ENCODE measurements around the gene TMEM41B. TPM values are rescaled to one million over a fixed set of nuclear protein-coding genes. Genes with fewer than 3 reads are reported as not detected.
"Not testable (repeated sequence)": the region's sequence is repeated elsewhere in the genome, so short reads cannot be mapped to it uniquely, and the experiment has no call there.

TMEM41B gene, protein sequence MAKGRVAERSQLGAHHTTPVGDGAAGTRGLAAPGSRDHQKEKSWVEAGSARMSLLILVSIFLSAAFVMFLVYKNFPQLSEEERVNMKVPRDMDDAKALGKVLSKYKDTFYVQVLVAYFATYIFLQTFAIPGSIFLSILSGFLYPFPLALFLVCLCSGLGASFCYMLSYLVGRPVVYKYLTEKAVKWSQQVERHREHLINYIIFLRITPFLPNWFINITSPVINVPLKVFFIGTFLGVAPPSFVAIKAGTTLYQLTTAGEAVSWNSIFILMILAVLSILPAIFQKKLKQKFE
- total RNA-seq (2014; rRNA removed; shearing (Covaris generic)) = 106 and 108 TPM in 2 replicates

DNA sequence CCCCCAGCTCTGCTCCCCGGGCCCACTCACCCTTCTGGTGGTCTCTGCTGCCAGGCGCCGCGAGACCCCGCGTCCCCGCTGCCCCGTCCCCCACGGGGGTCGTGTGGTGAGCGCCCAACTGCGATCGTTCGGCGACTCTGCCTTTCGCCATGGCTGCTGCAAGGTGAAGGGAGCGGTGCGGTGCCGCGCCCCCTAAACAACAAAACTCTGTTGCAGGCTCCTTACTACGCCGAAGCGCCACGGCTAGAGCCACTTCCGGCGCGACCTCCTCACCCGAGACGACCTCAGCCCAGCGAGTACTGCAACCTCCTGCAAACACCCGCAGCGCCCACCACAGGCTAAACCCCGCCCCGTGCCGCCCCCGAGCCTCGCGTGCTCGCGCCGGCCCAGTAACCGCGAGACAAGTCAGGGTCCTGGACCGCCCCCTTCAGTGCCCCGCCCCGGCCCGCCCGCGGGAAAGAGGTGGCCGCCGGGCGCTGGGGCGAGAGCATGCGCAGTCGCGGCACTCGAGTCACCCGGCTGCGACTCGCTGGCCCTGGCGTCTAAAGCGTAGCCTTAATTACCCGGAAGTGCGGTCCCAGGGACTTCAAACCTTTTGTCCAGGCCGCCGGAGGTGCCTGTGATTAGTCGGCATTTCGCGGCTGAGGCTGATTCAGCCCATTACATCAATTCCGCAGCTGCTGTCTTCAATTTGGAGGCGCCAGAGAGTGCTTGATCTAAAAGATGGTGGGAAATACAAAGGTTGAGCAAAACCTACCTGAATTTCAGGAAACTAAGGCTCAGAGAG lies at the start of gene TMEM41B:
TSS of gene TMEM41B (minus strand) at position 303 of the 787 bp plus-strand sequence. CDS start at position 151, 152 bp downstream.
- peak; percentile 99 for DNase-seq (ENCODE audit: low spot score)

DNA sequence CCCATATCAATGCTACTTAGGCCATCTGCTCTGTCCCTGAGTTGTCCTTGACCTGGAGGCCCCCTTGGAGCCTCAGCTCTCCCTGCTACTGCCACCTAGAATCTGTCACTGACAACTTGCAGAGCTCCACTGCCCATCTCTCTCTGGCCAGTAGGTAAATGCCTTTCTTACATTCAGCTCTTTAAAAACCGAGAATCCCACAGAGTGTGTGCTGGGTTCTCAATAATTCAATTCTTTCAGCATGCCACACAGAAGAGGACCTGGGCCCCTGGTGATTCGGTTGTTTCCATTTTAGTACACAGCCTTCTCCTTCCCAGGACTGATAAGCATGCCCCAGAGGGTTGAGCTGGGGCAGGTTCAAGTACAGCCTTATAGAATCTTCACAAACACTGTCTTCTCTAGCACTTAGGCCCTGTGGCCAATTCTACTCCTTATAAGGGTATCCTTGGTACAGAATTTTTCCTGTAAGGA lies 48.0 kb upstream of the TMEM41B start:
- DNase-seq (ENCODE audit: low spot score) = peak; percentile 35

DNA sequence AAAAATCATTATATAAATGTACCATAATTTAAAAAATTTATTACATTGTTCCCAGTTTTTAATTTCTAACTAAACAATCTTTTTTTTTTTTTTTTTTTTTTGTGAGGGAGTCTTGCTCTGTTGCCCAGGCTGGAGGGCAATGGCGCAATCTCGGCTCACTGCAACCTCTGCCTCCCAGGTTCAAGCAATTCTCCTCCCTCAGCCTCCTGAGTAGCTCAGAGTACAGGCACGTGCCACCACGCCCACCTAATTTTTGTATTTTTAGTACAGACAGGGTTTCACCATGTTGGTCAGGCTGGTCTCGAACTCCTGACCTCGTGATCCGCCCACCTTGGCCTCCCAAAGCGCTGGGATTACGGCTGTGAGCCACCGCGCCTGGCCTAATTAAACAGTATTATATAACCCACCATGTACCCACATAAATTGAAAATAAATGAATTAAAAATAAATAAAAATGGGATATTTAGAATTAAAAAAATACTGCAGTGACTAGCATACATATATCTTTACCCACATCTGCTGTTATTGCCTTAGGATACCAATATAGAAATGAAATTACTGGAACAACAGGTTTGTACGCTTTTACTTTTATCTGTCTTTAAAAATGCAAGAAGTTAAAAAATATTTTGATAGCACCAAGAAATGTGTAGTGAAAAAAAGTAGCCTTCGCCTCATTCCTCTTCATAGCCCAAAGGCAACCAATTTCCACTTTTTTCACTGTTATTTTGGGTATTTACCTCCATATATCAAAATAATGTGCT lies 46.6 kb upstream of the TMEM41B start:
- DNase-seq (ENCODE audit: low spot score) = not testable (repeated sequence)

DNA sequence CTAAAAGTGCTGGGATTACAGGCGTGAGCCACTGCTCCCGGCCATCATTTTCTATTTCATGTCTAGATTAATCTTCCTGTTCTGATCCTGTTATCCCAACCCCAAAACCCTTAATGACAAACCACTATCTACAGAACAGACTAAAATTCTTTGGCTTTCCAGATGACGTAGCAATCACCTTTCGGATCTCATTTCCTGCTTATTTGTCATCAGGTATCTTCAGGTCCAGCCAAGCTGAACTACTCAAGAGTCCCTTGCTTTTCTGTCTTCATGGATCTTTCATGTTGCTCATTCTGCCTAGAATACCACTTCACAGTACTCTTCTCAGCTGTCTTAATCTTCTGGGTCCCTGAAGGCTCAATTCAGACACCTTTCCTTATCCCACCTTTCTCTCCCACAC lies 42.6 kb upstream of the TMEM41B start:
- no peak for DNase-seq (ENCODE audit: low spot score)

DNA sequence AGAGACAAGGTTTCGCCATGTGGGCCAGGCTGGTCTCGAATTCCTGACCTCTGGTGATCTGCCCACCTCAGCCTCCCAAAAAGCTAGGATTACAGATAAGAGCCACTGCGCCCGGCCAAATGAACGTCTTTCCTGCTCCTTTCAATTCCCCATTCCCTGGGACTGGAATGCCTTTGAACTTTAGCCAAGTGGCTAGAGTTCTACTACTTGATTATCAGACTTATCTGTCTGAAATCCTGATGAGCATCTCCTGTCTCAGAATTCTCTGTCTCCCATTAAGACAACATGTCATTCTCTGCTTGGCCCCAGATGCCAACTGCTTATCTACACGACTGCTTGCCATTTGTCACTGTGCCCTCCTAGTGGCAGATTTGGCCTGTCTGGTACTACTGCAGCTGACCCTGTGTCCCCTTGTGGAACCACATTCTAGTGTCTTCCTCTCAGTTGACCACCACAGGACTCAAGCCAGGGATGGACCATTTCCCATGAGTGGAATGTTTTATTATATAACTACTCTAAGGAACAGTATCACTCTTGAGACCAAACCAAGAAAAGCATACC lies 37.0 kb upstream of the TMEM41B start:
- no peak for DNase-seq (ENCODE audit: low spot score)

DNA sequence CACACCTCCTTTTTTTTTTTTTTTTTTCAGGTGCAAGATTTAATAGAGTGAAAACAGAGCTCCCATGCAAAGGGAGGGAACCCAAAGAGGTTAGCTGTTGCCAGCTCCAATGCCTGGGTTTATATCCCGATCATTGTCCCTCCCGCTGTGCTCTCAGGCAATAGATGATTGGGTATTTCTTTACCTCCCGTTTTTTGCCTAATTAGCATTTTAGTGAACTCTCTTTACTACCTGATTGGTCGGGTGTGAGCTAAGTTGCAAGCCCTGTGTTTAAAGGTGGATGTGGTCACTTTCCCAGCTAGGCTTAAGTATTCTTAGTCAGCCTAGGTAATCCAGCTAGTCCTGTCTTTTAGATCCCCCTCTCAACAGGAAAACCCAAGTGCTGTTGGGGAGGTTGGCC lies 33.4 kb upstream of the TMEM41B start:
- DNase-seq (ENCODE audit: low spot score) = not testable (repeated sequence)

DNA sequence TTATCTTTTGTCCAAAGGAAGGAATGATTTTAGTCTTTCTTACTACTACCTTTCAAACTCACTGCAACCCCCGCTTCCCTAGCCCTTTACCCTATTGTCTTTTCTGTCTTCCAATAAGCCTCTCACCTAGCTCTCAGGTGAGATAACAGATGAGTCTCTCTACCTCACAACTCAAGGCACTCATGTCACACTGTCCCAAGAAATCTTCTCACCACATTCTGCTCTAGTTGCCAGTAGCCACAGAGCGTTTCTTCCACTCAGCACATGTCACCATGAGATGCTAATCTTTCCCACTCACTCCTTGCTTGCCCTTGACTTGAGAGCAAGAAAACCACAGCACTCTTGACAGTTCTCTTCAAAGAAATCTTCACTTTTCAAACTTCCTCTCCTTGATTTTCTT lies 32.7 kb upstream of the TMEM41B start:
- no peak for DNase-seq (ENCODE audit: low spot score)

DNA sequence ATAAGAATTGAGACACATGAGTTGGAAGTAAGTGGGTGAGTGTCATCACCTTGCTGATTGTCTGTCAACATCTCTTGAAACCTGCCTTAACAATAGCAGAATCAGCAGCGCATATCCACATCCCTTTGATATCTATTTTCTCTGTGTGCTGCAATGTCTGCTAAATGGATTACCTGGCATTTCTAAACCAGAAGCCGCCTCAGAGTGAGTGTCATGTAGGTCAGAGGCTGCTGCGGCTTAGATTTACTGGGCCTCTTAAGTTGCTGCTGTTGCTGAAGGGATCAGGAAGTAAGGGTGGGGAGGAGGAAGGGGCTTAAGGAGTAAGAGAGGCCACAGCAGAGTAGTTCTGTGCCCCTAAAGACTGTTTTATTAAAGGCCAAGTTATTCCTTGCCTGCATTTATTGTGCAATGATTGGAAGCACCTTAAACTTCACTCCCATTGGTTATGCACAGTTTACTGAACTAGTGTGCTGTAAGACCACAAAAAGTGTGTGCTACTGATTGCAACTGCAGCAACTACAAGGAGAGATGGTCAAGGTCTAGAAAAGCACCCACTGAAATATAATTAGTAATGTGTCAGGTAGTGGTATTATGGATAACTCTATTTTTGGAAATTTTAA lies 29.8 kb upstream of the TMEM41B start:
- no peak for DNase-seq (ENCODE audit: low spot score)

DNA sequence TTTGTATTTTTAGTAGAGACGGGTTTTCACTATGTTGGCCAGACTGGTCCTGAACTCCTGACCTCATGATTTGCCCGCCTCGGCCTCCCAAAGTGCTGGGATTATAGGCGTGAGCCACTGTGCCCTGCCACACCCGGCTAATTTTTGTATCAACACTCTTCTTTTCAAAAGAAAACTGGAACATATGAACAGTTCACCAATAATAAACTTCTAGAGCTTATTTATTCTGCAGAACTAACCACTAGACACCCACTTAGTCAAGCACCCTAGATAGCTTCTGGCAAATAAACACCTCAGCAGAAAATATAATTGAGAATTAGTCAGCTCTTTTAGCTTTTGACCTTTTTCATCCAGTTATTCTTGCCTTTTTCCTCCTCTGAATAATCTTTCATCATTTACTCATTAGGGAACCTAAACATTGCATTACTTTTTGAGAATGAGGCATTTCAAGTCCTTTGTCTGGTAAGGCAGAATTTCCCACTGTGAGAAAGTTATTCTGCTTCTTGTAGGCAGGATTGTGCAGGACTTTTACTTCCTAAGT lies 27.3 kb upstream of the TMEM41B start:
- no peak for DNase-seq (ENCODE audit: low spot score)

DNA sequence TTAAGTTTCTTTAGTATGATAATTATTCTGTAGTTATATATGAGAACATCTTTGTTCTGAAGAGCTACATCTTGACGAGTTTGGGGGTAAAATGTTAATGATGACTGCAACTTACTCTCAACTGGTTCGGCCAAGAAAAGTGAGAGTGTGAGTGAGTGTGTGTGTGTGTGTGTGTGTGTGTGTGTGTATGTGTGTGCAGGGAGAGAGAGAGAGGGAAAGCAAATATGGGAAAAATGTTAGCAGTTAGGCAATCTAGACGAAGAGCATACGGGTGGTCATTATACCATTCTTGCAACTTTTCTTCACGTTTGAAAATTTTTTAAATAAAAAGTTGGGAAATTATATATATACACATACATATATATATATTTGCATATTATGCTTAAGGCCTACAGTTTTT lies 18.3 kb upstream of the TMEM41B start:
- no peak for DNase-seq (ENCODE audit: low spot score)

DNA sequence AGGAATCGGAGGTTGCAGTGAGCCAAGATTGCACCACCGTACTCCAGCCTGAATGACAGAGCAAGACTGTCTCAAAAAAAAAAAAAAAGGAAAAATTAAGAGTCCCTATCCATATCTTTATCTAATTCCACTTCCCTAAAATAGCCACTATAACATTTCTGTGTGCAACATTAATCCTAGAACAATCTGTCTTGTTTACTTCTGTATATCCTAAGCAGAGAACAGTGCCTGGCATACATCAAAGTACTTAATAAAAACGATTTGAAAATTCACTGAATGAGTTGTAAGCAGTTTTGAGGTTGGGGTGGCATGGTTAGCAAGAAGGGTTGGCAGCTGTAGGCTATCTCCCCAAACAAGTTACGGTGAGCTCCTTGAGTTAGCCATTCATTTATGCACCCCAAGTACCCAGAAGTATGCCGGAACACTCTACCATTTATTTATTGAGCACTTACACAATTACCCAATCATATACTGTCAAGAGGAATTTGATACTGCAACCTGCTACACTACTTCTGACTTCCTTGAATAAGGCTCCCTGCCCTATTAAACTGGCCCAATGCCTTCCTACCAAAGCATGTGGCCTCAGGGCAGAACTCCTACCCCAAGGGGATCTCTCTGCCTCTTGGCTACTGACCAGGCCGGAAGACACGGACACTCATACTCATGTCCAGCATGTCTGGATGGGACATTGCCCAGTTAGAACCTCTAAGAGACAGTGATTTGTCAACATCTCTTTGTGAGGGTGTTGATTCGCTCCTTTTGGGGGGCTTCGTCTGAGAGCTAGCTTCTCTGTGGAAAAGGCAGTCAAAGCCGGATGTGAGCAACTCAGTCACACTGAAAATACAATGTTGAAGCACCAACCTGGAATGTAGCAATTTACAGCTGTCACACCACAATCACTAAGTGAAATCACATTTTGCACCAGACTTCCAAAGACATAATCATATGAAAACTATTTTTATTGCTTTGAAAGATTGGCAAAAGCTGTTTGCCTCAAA lies 16.3 kb upstream of the TMEM41B start:
- DNase-seq (ENCODE audit: low spot score) = no peak

DNA sequence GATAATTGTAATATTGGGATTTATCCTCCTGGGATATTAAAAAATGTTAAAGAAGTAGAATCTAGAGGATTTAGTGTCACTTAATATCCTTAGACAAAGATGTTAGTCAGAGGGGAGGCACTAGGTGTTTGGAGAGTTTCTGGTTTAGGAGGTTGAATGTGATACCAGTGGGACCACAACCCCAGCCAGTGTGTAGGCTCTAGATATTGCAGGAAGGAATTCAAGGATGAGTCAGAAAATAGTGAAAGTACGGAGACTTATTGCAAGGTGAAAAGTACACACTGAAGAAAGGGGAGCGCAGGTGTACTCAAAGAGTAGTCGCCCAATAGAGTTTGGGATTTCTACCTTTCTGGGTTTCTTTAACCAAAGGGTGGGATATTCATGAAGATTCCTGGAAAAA lies 5.7 kb upstream of the TMEM41B start:
- no peak for DNase-seq (ENCODE audit: low spot score)

DNA sequence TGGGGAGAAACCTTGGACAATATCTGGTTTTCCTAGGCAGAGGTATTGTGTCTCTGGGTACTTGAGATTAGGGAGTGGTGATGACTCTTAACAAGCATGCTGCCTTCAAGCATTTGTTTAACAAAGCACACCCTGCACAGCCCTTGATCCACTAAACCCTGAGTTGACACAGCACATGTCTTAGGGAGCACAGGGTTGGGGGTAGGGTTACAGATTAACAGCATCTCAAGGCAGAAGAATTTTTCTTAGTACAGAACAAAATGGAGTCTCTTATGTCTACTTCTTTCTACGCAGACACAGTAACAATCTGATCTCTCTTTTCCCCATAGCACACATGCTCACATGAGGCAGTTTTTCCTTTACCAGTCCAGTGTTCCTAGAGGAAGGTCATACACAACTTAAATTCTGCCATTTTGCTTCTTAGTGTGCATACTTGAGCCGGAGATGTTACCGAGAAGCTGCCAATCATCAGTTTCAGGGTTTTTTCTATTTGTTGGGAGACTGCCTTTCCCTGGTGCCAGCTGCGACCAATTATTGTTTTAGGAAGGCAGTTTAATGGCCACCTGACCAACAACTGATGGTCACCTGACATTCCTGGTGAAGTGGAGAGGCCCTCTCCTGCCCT lies 5.1 kb upstream of the TMEM41B start:
- peak; percentile 41 for DNase-seq (ENCODE audit: low spot score)

DNA sequence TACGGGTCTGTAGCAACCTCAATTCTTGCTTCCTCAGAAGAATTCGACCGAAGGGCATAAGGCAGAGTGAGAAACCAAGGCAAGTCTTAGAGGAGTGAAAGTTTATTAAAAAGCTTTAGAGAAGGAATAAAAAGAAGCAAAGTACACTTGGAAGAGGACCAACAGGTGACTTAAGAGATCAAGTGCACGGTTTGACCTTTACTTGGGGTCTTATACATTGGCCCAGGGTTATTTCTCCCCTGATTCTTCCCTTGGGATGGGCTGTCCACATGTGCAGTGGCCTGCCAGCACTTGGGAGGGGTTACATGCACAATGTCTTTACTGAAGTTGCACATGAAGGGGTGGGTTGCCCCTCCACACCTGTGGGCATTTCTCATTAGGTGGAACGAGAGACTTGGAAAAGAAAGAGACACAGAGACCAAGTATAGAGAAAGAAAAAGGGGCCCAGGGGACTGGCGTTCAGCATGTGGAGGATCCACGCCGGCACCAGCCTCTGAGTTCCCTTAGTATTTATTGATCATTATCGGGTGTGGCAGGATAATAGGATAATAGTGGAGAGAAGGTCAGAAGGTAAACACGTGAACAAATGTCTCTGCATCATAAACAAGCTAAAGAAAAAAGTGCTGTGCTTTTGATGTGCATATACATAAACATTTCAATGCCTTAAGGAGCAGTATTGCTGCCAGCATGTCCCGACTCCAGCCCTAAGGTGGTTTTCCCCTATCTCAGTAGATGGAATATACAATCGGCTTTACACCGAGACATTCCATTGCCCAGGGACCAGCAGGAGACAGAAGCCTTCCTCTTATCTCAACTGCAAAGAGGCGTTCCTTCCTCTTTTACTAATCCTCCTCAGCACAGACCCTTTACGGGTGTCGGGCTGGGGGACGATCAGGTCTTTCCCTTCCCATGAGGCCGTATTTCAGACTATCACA lies 4.3 kb upstream of the TMEM41B start:
- not testable (repeated sequence) for DNase-seq (ENCODE audit: low spot score)

DNA sequence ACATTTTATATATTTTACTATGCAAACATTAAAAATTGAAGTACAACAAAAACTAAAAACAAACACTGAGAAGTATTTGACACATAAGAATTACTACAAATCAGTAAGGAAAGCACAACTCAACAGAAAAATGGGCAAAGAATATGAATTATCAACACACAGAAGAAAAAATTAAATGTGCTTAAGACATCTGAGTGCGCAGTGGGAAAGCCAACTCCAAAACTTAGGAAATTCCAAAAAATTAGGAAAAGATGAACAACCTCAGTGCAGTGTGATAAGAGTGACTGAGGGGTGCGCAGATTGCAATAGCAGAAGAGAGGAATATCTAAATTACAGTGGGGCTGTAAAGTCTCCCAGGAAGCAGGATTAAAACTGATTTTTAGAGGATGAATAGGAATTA lies 1.9 kb upstream of the TMEM41B start:
- no peak for DNase-seq (ENCODE audit: low spot score)

DNA sequence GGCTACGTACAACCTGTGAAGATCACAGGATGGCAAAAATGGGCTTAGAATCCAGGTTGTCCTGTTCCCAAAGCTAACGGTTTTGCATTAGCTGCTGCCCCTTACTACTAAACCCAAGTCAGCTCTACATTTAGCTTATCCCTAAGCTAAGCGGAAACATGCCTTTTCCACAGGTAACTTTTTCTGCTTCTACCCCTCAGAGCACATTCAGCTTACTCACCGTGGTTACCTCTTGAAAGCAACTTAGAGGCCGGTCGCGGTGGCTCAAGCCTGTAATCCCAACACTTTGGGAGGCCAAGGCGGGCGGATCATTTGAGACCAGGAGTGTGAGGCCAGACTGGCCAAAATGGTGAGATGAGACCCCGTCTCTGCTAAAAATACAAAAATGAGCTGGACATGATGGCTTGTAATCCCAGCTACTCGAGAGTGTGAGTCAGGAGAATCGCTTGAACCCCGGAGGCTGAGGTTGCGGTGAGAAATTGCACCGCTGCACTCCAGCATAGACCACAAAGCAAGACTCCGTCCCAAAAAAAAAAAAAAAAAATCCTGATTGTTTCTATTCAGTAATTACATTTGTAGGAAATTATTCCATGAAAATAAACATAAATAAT lies 790 bp upstream of the TMEM41B start:
- DNase-seq (ENCODE audit: low spot score) = no peak

DNA sequence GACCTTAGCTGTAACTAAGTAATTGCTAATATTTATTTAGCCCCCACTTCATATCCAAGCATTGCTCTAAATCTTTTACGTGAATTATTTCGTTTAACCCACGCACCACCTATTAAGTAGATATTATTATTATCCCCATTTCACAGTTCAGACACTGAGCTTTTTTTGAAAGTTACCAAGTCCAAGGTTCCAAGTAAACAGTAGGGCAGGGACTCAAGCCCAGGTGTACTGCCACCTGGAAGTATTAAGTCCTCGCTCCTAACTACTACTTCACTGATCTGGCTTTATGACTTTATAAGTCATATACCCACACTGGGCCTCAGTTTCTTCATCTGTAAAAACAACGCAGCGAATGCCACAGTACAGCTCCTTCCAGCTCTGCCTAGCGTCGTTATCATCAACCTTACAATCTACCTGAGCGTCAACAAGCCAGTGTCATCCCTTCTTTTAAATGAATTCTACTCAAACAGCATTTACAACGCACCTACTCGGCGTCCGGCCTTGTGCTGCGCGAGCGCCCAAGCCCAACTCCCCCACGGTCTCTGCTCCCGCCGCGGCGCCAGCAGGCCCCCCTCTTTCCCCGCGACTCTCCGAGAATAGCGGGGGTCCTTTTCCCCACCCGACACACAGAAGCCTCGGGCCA lies 624 bp downstream of the TMEM41B start:
- peak; percentile 63 for DNase-seq (ENCODE audit: low spot score)
